NCI-H2081 treated with DMSO at 0.1 percent for 48 hours (cell line): ENCODE data around the gene NDUFB7.

ENCODE experiments used
- DNase-seq: peaks from one replicate; lab custom pipeline; 2025; lab: John Stamatoyannopoulos, UW

The NDUFB7 gene

DNA sequence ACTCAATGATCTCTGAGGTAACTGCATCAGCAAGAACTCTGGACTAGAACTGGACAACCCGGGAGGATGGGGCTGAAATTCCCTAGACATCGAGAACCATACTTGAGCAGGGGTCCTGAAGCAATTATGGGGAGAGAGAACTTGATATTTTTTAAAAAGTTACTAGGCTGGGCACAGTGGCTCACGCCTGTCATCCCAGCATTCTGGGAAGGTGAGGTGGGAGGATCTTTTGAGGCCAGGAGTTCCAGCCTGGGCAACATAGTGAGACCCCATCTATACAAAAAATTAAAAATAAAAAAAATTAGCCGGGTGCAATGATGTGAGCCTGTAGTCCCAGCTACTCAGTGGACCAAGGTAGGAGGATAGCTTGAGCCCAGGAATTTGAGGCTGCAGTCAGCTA is 51.3 kb downstream of the NDUFB7 start:
- no peak for DNase-seq

DNA sequence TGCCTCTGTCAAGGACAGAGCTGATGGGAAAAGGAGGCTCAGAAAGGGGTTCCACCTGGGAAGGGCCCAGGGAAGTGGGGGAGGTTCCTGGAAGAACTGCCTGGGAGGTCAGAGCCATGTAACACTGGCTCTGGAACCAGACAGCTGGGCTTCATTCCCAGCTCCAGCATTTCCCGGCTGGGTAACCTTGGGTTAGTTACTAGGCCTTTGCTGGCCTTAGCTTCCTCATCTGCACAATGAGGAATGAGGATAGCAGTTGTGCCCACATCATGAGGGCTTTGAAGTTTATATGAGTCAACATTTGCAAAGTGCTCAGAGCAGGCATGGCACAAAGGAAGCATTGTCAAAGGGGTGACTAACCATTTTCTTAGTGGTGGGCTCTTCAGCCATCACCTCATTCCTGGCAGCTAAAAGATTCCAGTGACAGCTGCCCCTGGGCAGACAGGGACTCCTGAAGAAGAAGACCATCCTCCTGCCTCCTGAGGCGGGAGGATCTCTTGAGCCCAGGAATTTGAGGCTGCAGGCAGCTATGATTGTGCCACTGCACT is 51.9 kb downstream of the NDUFB7 start:
- no peak for DNase-seq

- DNase-seq = no peak
Measured at GRCh38 chr19:14519245-14519859, 52.5 kb downstream of the NDUFB7 start.

DNA sequence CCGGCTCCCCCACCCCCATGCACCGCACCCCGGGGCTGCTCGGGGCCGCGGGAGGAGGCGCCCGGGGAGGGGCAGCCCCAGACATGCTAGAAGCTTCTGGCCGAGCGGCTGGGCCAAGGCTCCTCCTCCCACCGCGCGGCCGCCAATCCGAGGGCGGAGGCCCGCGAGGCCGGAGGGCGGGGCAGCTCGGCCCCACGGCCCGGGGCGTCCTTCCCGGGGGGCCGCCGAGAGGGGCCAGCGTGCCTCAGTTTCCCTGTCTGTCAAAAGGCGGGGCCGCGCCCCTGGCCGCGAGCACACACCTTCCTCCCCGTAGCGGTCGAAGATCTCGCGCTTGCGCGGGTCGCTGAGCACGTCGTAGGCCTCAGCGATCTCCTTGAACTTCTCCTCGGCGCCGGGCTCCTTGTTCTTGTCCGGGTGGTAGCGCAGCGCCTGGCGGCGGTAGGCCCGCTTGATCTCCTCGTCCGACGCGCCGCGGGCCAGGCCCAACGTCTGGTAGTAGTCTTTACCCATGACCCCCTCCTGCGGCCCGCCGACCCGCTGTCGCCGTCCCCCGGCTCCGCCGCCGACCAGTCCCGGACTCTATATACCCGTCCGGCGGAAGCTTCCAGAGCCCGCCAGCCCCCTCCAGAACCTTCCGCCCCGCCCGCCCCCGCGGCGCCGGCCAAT is 53.9 kb downstream of the NDUFB7 start, which contains the start of gene DNAJB1:
DNAJB1 (minus strand) TSS at position 558 of the 666 bp plus-strand sequence; CDS start at position 510, 48 bp downstream.
- DNase-seq = no peak

DNA sequence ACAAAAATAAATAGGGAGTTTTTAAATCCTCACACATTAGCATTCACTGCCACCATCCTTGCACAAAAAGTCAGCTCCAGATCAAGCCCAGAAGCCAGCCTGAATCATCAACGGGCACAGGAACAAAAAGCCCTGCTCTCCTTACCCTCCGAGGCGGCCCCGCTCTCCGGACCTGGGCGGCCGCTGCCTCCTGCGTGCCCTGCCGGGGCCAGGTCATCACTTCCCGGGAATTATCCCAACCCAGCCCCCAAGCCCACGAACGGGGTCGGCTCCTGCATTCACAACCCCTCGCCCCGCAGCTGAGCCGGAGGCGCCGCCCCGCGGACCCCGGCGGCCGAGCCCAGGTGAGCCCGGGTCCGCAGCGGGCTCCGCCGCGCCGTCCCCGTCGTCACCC is 54.4 kb downstream of the NDUFB7 start:
- no peak for DNase-seq

- DNase-seq = no peak
Measured at GRCh38 chr19:14516746-14517438, 55.0 kb downstream of the NDUFB7 start.
